ENCODE measurements around the gene SPACA7. TPM values are rescaled to one million over a fixed set of nuclear protein-coding genes. Genes with fewer than 3 reads are reported as not detected.

SPACA7 gene
- polyA plus RNA-seq, 1 experiment, result not detected

GRCh38 chr13:112350300-112350699 lies 25.9 kb upstream of the SPACA7 start:
- no peak for TF ChIP-seq CTCF (IDR thresholded peaks at IDR 0.05; ENCODE audit: insufficient read depth, low read depth, low read length)
- ChIA-PET CTCF (no interaction called here), POLR2A (no interaction called here)
- no peak overlapping the region for H3K4me3 ChIP-seq (ENCODE audit: low read depth, low read length)
- H3K36me3 ChIP-seq (ENCODE audit: control insufficient read depth, insufficient read depth, low read length), result no peaks in the 10 kb centered on the region
- DNase-seq (ENCODE audit: low read depth), result no peak
- H3K27me3 ChIP-seq (ENCODE audit: control insufficient read depth, insufficient read depth, low read length), result no peaks in the 10 kb centered on the region

- POLR2A ChIA-PET, result no interaction called here
These were observed 24.3 kb upstream of the SPACA7 start for GRCh38 chr13:112351825-112352224.

GRCh38 chr13:112353856-112354255 lies 22.3 kb upstream of the SPACA7 start:
- Histone ChIP-seq H3K27me3 (ENCODE audit: control insufficient read depth, insufficient read depth, low read length) (no peaks in the 10 kb centered on the region), H3K36me3 (ENCODE audit: control insufficient read depth, insufficient read depth, low read length) (no peaks in the 10 kb centered on the region), H3K4me3 (ENCODE audit: low read depth, low read length) (no peak overlapping the region)
- POLR2A ChIA-PET, result no interaction called here
- CTCF ChIA-PET, result no interaction called here
- no peak for DNase-seq (ENCODE audit: low read depth)
- TF ChIP-seq CTCF (IDR thresholded peaks at IDR 0.05; ENCODE audit: insufficient read depth, low read depth, low read length), result no peak

More at GRCh38 chr13:112351825-112352224, 24.3 kb upstream of the SPACA7 start:
- DNase-seq (ENCODE audit: low read depth), result no peak
- H3K4me3 ChIP-seq (ENCODE audit: low read depth, low read length), result no peak overlapping the region
- CTCF ChIA-PET, result interaction anchor here (0.5 kb wide), 1 partner anchor 24 kb away, joined by 3 read pairs; no protein-coding TSS in a partner anchor
- no peaks in the 10 kb centered on the region for H3K27me3 ChIP-seq (ENCODE audit: control insufficient read depth, insufficient read depth, low read length)
- H3K36me3 ChIP-seq (ENCODE audit: control insufficient read depth, insufficient read depth, low read length), result no peaks in the 10 kb centered on the region
- TF ChIP-seq CTCF (IDR thresholded peaks at IDR 0.05; ENCODE audit: insufficient read depth, low read depth, low read length), result no peak

- no peak for TF ChIP-seq CTCF (IDR thresholded peaks at IDR 0.05; ENCODE audit: insufficient read depth, low read depth, low read length)
- H3K27me3 ChIP-seq (ENCODE audit: control insufficient read depth, insufficient read depth, low read length), result no peaks in the 10 kb centered on the region
- ChIA-PET CTCF (no interaction called here), POLR2A (no interaction called here)
- DNase-seq (ENCODE audit: low read depth), result no peak
- H3K36me3 ChIP-seq (ENCODE audit: control insufficient read depth, insufficient read depth, low read length), result no peaks in the 10 kb centered on the region
- H3K4me3 ChIP-seq (ENCODE audit: low read depth, low read length), result no peak overlapping the region
These were observed 21.6 kb upstream of the SPACA7 start for GRCh38 chr13:112354330-112355273.

GRCh38 chr13:112355274-112355838 lies 20.8 kb upstream of the SPACA7 start:
- DNase-seq (ENCODE audit: low read depth), result no peak
- ChIA-PET CTCF (no interaction called here), POLR2A (no interaction called here)
- H3K27me3 ChIP-seq (ENCODE audit: control insufficient read depth, insufficient read depth, low read length), result no peaks in the 10 kb centered on the region
- no peak for TF ChIP-seq CTCF (IDR thresholded peaks at IDR 0.05; ENCODE audit: insufficient read depth, low read depth, low read length)
- H3K36me3 ChIP-seq (ENCODE audit: control insufficient read depth, insufficient read depth, low read length), result no peaks in the 10 kb centered on the region
- no peak overlapping the region for H3K4me3 ChIP-seq (ENCODE audit: low read depth, low read length)

Measured in BJ (cell line).